TTC549 (cell line): ENCODE data around the gene CELF3.
"Not testable (repeated sequence)": the region's sequence is repeated elsewhere in the genome, so short reads cannot be mapped to it uniquely, and the experiment has no call there.

ENCODE experiments used
- FAIRE-seq: peaks from 2 replicates; lab custom pipeline; 2012; peaks lifted over from hg19 to GRCh38; lab: Jason Lieb, UNC

The CELF3 gene

GRCh38 chr1:151716771-151717631 lies at the start of gene CELF3:
Gene CELF3, minus strand, starts transcription at chr1:151716803. Its CDS starts 783 bp downstream, at chr1:151716020.
- FAIRE-seq, result no peak

- no peak for FAIRE-seq
These were observed 47.4 kb upstream of the CELF3 start for GRCh38 chr1:151763990-151764389.

- peak; percentile 81 for FAIRE-seq
These were observed 46.6 kb upstream of the CELF3 start, which contains the start of gene MRPL9 for GRCh38 chr1:151762941-151763921. Gene MRPL9, minus strand, starts transcription at chr1:151763496. Its CDS starts 17 bp downstream, at chr1:151763479.

GRCh38 chr1:151760597-151761385 lies 44.2 kb upstream of the CELF3 start:
- FAIRE-seq, result no peak

- no peak for FAIRE-seq
These were observed 42.6 kb upstream of the CELF3 start for GRCh38 chr1:151759241-151759640.

- FAIRE-seq, result no peak
These were observed 39.7 kb upstream of the CELF3 start for GRCh38 chr1:151756291-151756690.

- no peak for FAIRE-seq
These were observed 24.9 kb upstream of the CELF3 start for GRCh38 chr1:151741516-151741915.

- FAIRE-seq, result no peak
These were observed 23.2 kb upstream of the CELF3 start for GRCh38 chr1:151739590-151740355.

GRCh38 chr1:151737479-151737878 lies 20.9 kb upstream of the CELF3 start:
- no peak for FAIRE-seq

- FAIRE-seq, result no peak
These were observed 20.4 kb upstream of the CELF3 start for GRCh38 chr1:151737026-151737425.

- not testable (repeated sequence) for FAIRE-seq
These were observed 17.4 kb upstream of the CELF3 start for GRCh38 chr1:151733995-151734394.

- FAIRE-seq, result no peak
These were observed 16.5 kb upstream of the CELF3 start for GRCh38 chr1:151733126-151733525.

GRCh38 chr1:151729966-151730291 lies 13.3 kb upstream of the CELF3 start:
- no peak for FAIRE-seq

- no peak for FAIRE-seq
These were observed 12.8 kb upstream of the CELF3 start for GRCh38 chr1:151729157-151729965.

- no peak for FAIRE-seq
These were observed 11.8 kb upstream of the CELF3 start for GRCh38 chr1:151728151-151729054.

- no peak for FAIRE-seq
These were observed 7.2 kb upstream of the CELF3 start for GRCh38 chr1:151723726-151724370.

- FAIRE-seq, result no peak
These were observed 5.3 kb upstream of the CELF3 start for GRCh38 chr1:151721788-151722510.
